HCT116 (cell line): ENCODE measurements around the gene PSG5. TPM values are rescaled to one million over a fixed set of nuclear protein-coding genes. Genes with fewer than 3 reads are reported as not detected.
"Not testable (repeated sequence)": the region's sequence is repeated elsewhere in the genome, so short reads cannot be mapped to it uniquely, and the experiment has no call there.

ENCODE experiments used
- ATAC-seq: fragments of 200-7000 bp; cut with Tn5 transposase; 2 replicates; pipeline ENCODE4 v1.9.1; 2020; ENCODE audit warnings: mild to moderate bottlenecking, moderate library complexity
- BruUV-seq: library from RNA; stranded (reverse); fragments of 400-500 nt; replicated peaks from 2 replicates; lab custom pipeline; 2021; lab: Mats Ljungman, UMichigan
- CTCF ChIA-PET: fragments of 300-600 bp; sonication (Branson Sonifier 250); formaldehyde crosslinking; loops from one replicate; lab custom pipeline; 2021; ENCODE audit warnings: antibody characterized with exemption; lab: Charles Lee
- POLR2A ChIA-PET: fragments of 300-600, 350-600 bp; sonication (Branson Sonifier 250); formaldehyde crosslinking; loops from one replicate; lab custom pipeline; 2021; ENCODE audit warnings: antibody characterized with exemption; lab: Charles Lee
- RAD21 ChIA-PET, 2 experiments: fragments of 300-600 bp; sonication (Branson Sonifier 250); formaldehyde crosslinking; loops; one replicate each; lab custom pipeline; 2023; ENCODE audit warnings: low total read pairs in 2 of 2; ENCODE audit not compliant: uncharacterized antibody in 2 of 2, unreplicated experiment in 2 of 2, low non-redundant PET in 1 of 2; lab: Charles Lee
- DNase-seq: peaks from one replicate; pipeline ENCODE4 v3.0.0-alpha.2; 2010; ENCODE audit warnings: low read depth, low spot score
- H2AFZ ChIP-seq: fragments of 200-600 bp; shearing (Covaris generic), sonication (generic); 2 replicates; pipeline ENCODE4 v1.6.1; 2017; ENCODE audit warnings: low read depth, mixed run types, mixed read lengths, antibody characterized with exemption, low read length; ENCODE audit not compliant: poor library complexity, severe bottlenecking
- H3K27ac ChIP-seq: 2 replicates; pipeline ENCODE4 v1.5.1; 2012; ENCODE audit warnings: low read depth, low read length
- H3K27me3 ChIP-seq: fragments of 200-600 bp; sonication (generic); 2 replicates; pipeline ENCODE4 v1.6.1; 2016; ENCODE audit warnings: mixed run types, low read length, mixed read lengths; ENCODE audit not compliant: insufficient read depth
- H3K36me3 ChIP-seq, 2 experiments: fragments of 200-500 bp in 1 of 2; fragments of 200-600 bp in 1 of 2; sonication (Bioruptor generic) in 1 of 2; sonication (generic) in 1 of 2; 2 replicates each; pipeline versions ENCODE4 v1.5.1 to v1.6.1; 2014 to 2016; ENCODE audit warnings: low read length in 2 of 2, inconsistent platforms in 1 of 2, mixed read lengths in 1 of 2, mixed run types in 1 of 2; ENCODE audit not compliant: insufficient read depth in 2 of 2, control insufficient read depth in 1 of 2
- H3K4me1 ChIP-seq, 2 experiments: fragments of 200-600 bp in 1 of 2; sonication (generic) in 1 of 2; 2 replicates each; pipeline versions ENCODE4 v1.5.1 to v1.6.1; 2012 to 2017; ENCODE audit warnings: low read length in 2 of 2, inconsistent platforms in 1 of 2, mild to moderate bottlenecking in 1 of 2, mixed read lengths in 1 of 2, mixed run types in 1 of 2, moderate library complexity in 1 of 2; ENCODE audit not compliant: insufficient read depth in 2 of 2, control insufficient read depth in 1 of 2
- H3K4me2 ChIP-seq: fragments of 200-600 bp; sonication (generic); 2 replicates; pipeline ENCODE4 v1.6.1; 2017; ENCODE audit warnings: mixed run types, low read length, mixed read lengths
- H3K4me3 ChIP-seq, 2 experiments: fragments of 200-600 bp in 1 of 2; sonication (generic) in 1 of 2; replicated peaks in 1 of 2; 2 replicates each; pipeline ENCODE4 v1.5.1; 2011 to 2016; ENCODE audit warnings: low read length in 2 of 2, control low read depth in 1 of 2, low read depth in 1 of 2, mild to moderate bottlenecking in 1 of 2, mixed read lengths in 1 of 2, mixed run types in 1 of 2
- H3K79me2 ChIP-seq: fragments of 200-600 bp; sonication (generic); 2 replicates; pipeline ENCODE4 v1.6.1; 2017; ENCODE audit warnings: mild to moderate bottlenecking, mixed run types, low read length, moderate library complexity, mixed read lengths; ENCODE audit not compliant: insufficient read depth
- H3K9ac ChIP-seq: fragments of 200-600 bp; sonication (generic); 2 replicates; pipeline ENCODE4 v1.6.1; 2016; ENCODE audit warnings: low read length, mixed read lengths
- H3K9me2 ChIP-seq: fragments of 200-600 bp; sonication (generic), shearing (Covaris generic); 2 replicates; pipeline ENCODE4 v1.6.1; 2017; ENCODE audit warnings: mixed run types, mild to moderate bottlenecking, moderate library complexity; ENCODE audit not compliant: insufficient read depth
- H3K9me3 ChIP-seq, 2 experiments: fragments of 200-500 bp in 1 of 2; fragments of 200-600 bp in 1 of 2; sonication (Bioruptor generic) in 1 of 2; sonication (generic) in 1 of 2; 2 replicates each; pipeline ENCODE4 v1.6.1; 2014 to 2017; ENCODE audit warnings: low read length in 2 of 2, mixed read lengths in 2 of 2, inconsistent platforms in 1 of 2, low read depth in 1 of 2, mild to moderate bottlenecking in 1 of 2, mixed run types in 1 of 2, moderate library complexity in 1 of 2; ENCODE audit not compliant: control insufficient read depth in 1 of 2, insufficient read depth in 1 of 2
- H4K20me1 ChIP-seq: fragments of 200-600 bp; sonication (generic), shearing (Covaris generic); 2 replicates; pipeline ENCODE4 v1.6.1; 2017; ENCODE audit warnings: mixed run types, mild to moderate bottlenecking, moderate library complexity; ENCODE audit not compliant: insufficient read depth
- intact Hi-C: fragments of 100-400 bp; cut with micrococcal nuclease; formaldehyde crosslinking; loops from 2 replicates; pipeline ENCODE4 v1.10.0; 2022
- total RNA-seq: library from RNA; stranded (reverse); gene quantifications from one replicate; pipeline ENCODE4 v1.2.1, GENCODE V29; 2021; ENCODE audit not compliant: unreplicated experiment

The PSG5 gene
- total RNA-seq, 1 experiment from 2014 or later, result not detected

DNA sequence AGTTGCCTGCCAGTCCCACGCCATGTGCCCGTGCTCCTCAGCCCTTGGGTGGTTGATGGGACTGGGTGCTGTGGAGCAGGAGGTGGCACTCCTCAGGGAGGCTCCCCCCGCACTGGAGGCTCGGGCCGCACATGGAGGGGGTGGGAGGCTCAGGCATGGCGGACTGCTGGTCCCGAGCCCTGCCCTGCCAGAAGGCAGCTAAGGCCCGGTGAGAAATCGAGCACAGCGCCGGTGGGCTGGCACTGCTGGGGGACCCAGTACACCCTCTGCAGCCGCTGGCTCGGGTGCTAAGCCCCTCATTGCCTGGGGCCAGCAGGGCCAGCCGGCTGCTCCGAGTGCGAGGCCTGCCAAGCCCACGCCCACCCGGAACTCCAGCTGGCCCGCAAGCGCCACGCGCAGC lies 35.6 kb upstream of the PSG5 start:
- intact Hi-C loops, H2AFZ ChIP-seq, DNase-seq, ATAC-seq, H3K4me3 ChIP-seq, H3K27ac ChIP-seq, H3K9me2 ChIP-seq, H3K9me3 ChIP-seq, H3K36me3 ChIP-seq, RAD21 ChIA-PET, BruUV-seq, H3K79me2 ChIP-seq, H3K4me2 ChIP-seq, POLR2A ChIA-PET, CTCF ChIA-PET, H4K20me1 ChIP-seq, H3K9ac ChIP-seq, H3K27me3 ChIP-seq: not testable (repeated sequence)
- H3K4me1 ChIP-seq, result peaks cover 7 to 11% of the 10 kb centered on the region in 2 experiments; a peak in 1 of 4 replicates

DNA sequence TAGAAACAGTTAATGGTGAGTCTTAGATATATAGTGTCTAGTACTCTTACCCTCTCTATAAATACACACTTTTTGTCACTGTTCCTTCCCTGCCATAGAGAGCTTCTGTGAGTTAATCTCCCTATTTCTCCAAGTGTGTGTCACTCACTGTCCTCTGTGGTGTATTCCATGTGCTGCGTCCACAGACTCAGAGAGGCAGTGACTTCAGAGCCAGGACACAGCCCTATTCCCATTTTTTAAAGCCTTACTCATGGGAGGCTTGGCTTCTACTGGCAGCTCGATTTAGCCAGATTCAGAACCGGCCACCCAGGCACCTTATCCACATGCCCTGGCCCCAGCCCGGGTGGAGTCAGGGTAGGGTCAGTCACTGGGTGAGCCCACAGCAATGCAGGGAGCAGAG lies 32.8 kb upstream of the PSG5 start:
- POLR2A ChIA-PET, H4K20me1 ChIP-seq, H3K4me2 ChIP-seq, ATAC-seq, H3K4me1 ChIP-seq, H3K36me3 ChIP-seq, BruUV-seq, RAD21 ChIA-PET, H3K27me3 ChIP-seq, H3K9me2 ChIP-seq, H3K4me3 ChIP-seq, H3K79me2 ChIP-seq, H3K9ac ChIP-seq, DNase-seq, H3K9me3 ChIP-seq, H3K27ac ChIP-seq, H2AFZ ChIP-seq, intact Hi-C loops: not testable (repeated sequence)
- CTCF ChIA-PET, result interaction anchor here (1.0 kb wide), 1 partner anchor 8 kb away, joined by 3 read pairs; no protein-coding TSS in a partner anchor

DNA sequence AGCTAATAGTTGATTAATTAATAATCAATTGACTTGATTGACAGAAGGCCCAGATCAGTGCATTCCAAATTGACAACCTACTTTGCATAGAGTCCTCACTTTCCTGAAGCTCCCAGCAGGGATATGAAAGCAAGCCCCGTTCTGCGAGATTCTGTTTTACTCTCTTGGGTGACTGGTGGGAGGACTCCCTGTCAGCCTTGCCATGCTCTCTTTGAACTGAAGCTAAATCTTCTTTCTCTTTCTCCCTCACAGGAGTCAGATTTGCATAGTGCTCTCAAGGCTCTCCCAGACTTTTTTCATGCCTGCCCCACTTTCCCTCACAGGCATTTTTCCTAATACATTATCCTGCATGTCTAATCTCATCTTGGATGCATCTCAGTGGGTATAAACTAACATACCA lies 29.5 kb upstream of the PSG5 start:
- not testable (repeated sequence) for H3K27ac ChIP-seq

More for the DNA sequence above, 29.5 kb upstream of the PSG5 start:
- H3K79me2 ChIP-seq, BruUV-seq, H4K20me1 ChIP-seq, H3K9ac ChIP-seq, H3K4me1 ChIP-seq, intact Hi-C loops, RAD21 ChIA-PET, H2AFZ ChIP-seq, CTCF ChIA-PET, H3K36me3 ChIP-seq, H3K4me3 ChIP-seq, ATAC-seq, H3K9me2 ChIP-seq, H3K4me2 ChIP-seq, POLR2A ChIA-PET, H3K27me3 ChIP-seq, DNase-seq, H3K9me3 ChIP-seq: not testable (repeated sequence)
